ENCODE results near the gene GSK3B.

GRCh38 chr3:120021523-120021922, 72.7 kb downstream of the GSK3B start:
- TF ChIP-seq BHLHE40 (IDR thresholded peaks at IDR 0.05; ENCODE audit: borderline replicate concordance) = no peak
- no peak for TF ChIP-seq FOXM1 (IDR thresholded peaks at IDR 0.05; ENCODE audit: borderline replicate concordance)
- TF ChIP-seq, protein P1, sequence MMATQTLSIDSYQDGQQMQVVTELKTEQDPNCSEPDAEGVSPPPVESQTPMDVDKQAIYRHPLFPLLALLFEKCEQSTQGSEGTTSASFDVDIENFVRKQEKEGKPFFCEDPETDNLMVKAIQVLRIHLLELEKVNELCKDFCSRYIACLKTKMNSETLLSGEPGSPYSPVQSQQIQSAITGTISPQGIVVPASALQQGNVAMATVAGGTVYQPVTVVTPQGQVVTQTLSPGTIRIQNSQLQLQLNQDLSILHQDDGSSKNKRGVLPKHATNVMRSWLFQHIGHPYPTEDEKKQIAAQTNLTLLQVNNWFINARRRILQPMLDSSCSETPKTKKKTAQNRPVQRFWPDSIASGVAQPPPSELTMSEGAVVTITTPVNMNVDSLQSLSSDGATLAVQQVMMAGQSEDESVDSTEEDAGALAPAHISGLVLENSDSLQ (IDR thresholded peaks at IDR 0.05) = no peak
- no peak for TF ChIP-seq HDGF (IDR thresholded peaks at IDR 0.05; ENCODE audit: borderline replicate concordance)
- no peak for TF ChIP-seq TARDBP (IDR thresholded peaks at IDR 0.05)
- TF ChIP-seq ELF4 (IDR thresholded peaks at IDR 0.05) = no peak
- no peak for TF ChIP-seq SUZ12 (IDR thresholded peaks at IDR 0.05)
- no peak for TF ChIP-seq ZNF384 (IDR thresholded peaks at IDR 0.05)
- TF ChIP-seq FOXK2 (IDR thresholded peaks at IDR 0.05) = no peak
- no peak for TF ChIP-seq L3MBTL2 (conservative IDR thresholded peaks at IDR 0.05)
- no peak for TF ChIP-seq LEF1 (IDR thresholded peaks at IDR 0.05; ENCODE audit: borderline replicate concordance)

Measured in HEK293T (cell line).